ENCODE measurements around the gene PTPRT. TPM values are rescaled to one million over a fixed set of nuclear protein-coding genes. Genes with fewer than 3 reads are reported as not detected.

The PTPRT gene
- total RNA-seq, 1 donor: not detected

- TF ChIP-seq CTCF (IDR thresholded peaks at IDR 0.05; ENCODE audit: insufficient read depth, low read depth, low read length): no peak
- no peak for DNase-seq (ENCODE audit: low read depth)
- no peak overlapping the region for H3K4me3 ChIP-seq (ENCODE audit: low read depth, low read length)
Measured at GRCh38 chr20:42134265-42135098, 1055.2 kb downstream of the PTPRT start.

DNA sequence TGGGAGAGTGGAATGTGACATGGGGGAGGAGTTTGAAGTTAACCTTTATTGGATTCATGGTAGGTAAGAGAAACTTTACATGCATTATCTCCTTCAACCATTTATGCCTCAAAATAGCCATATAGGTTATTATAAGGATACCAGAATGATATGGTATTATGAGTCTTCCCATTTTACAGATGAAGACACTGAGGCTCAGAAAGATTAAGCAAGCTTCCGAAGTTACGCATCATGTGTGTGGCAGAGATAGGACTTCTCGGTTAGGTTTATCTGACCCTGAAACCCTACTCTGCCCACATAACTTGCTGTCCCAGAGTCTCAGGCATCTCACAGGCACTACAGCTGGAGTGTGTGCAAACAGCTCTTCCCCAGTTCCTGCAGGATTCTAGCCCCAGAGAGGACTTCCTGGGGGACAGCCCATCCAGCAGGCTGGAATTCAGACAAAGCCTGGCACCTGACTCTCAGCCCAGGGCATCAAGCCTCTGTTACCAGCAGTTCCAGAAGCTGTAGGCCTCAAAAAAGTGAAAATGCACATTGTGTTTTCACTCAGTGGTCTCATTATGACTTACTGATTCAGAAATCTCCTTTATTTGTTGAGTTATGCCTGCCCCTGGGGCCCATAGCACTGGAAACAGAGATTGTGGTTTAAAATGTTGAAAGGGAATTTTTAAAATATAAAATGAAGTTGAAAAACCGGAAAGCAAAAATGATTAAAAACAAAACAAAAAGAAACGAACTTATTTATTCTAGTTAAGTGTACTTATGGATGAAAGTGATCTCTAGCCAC is 1058.7 kb downstream of the PTPRT start:
- no peak for DNase-seq (ENCODE audit: low read depth)
- no peak overlapping the region for H3K4me3 ChIP-seq (ENCODE audit: low read depth, low read length)
- no peak for TF ChIP-seq CTCF (IDR thresholded peaks at IDR 0.05; ENCODE audit: insufficient read depth, low read depth, low read length)

GRCh38 chr20:42125426-42125825 is 1064.3 kb downstream of the PTPRT start:
- no peak for DNase-seq (ENCODE audit: low read depth)
- TF ChIP-seq CTCF (IDR thresholded peaks at IDR 0.05; ENCODE audit: insufficient read depth, low read depth, low read length): no peak
- no peak overlapping the region for H3K4me3 ChIP-seq (ENCODE audit: low read depth, low read length)

DNA sequence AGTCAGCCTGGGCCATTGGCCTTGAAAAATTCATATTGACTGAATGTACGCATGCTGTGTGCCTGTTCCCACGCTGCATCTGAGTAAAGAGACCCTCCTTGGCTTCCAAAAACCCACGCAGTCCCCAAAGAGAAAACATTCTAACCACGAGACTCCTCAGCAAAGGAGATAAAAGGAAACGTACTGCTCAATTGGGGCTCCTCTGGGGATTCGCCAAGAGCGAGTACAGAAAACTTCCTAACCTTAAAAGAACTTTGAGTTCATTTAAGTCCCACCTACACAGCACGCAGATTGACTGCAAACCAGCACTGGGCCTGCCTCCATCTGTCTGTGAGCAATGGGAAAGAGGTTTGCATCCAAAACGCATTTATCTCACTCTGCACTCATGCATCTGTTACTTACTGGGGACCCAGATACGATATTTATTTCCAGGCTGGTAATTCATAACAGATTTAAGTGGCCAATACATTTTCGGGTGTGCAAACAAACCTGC is 1065.7 kb downstream of the PTPRT start:
- H3K4me3 ChIP-seq (ENCODE audit: low read depth, low read length): no peak overlapping the region
- no peak for DNase-seq (ENCODE audit: low read depth)
- TF ChIP-seq CTCF (IDR thresholded peaks at IDR 0.05; ENCODE audit: insufficient read depth, low read depth, low read length): no peak

- DNase-seq (ENCODE audit: low read depth): no peak
- TF ChIP-seq CTCF (IDR thresholded peaks at IDR 0.05; ENCODE audit: insufficient read depth, low read depth, low read length): no peak
- H3K4me3 ChIP-seq (ENCODE audit: low read depth, low read length): no peak overlapping the region
Measured at GRCh38 chr20:42118409-42119125, 1071.1 kb downstream of the PTPRT start.

- no peak overlapping the region for H3K4me3 ChIP-seq (ENCODE audit: low read depth, low read length)
- DNase-seq (ENCODE audit: low read depth): no peak
- no peak for TF ChIP-seq CTCF (IDR thresholded peaks at IDR 0.05; ENCODE audit: insufficient read depth, low read depth, low read length)
Measured at GRCh38 chr20:42118001-42118400, 1071.7 kb downstream of the PTPRT start.
